ENCODE measurements around the gene CCDC157.
"Not testable (repeated sequence)": the region's sequence is repeated elsewhere in the genome, so short reads cannot be mapped to it uniquely, and the experiment has no call there.

CCDC157 gene

GRCh38 chr22:30398685-30399680, 42.2 kb downstream of the CCDC157 start:
- no peak for DNase-seq
- in situ Hi-C loops (cut with HindIII; ENCODE audit: low pct_ligation_motif_present, low pct_unique_long_range_greater_than_20kb, low sequenced_read_pairs): no loop called here

- no peak for DNase-seq
- in situ Hi-C loops (cut with HindIII; ENCODE audit: low pct_ligation_motif_present, low pct_unique_long_range_greater_than_20kb, low sequenced_read_pairs): no loop called here
Measured at GRCh38 chr22:30399718-30400117, 42.9 kb downstream of the CCDC157 start.

GRCh38 chr22:30400159-30400558, 43.4 kb downstream of the CCDC157 start:
- in situ Hi-C loops (cut with HindIII; ENCODE audit: low pct_ligation_motif_present, low pct_unique_long_range_greater_than_20kb, low sequenced_read_pairs): no loop called here
- DNase-seq: no peak

GRCh38 chr22:30401024-30401423, 44.2 kb downstream of the CCDC157 start:
- DNase-seq; in situ Hi-C loops (cut with HindIII; ENCODE audit: low pct_ligation_motif_present, low pct_unique_long_range_greater_than_20kb, low sequenced_read_pairs): not testable (repeated sequence)

- in situ Hi-C loops (cut with HindIII; ENCODE audit: low pct_ligation_motif_present, low pct_unique_long_range_greater_than_20kb, low sequenced_read_pairs): no loop called here
- DNase-seq: no peak
Measured at GRCh38 chr22:30402028-30402765, 45.4 kb downstream of the CCDC157 start.

GRCh38 chr22:30402766-30403104, 45.9 kb downstream of the CCDC157 start:
- DNase-seq; in situ Hi-C loops (cut with HindIII; ENCODE audit: low pct_ligation_motif_present, low pct_unique_long_range_greater_than_20kb, low sequenced_read_pairs): not testable (repeated sequence)

- no peak for DNase-seq
- in situ Hi-C loops (cut with HindIII; ENCODE audit: low pct_ligation_motif_present, low pct_unique_long_range_greater_than_20kb, low sequenced_read_pairs): no loop called here
Measured at GRCh38 chr22:30404307-30404706, 47.5 kb downstream of the CCDC157 start.

- DNase-seq: no peak
- in situ Hi-C loops (cut with HindIII; ENCODE audit: low pct_ligation_motif_present, low pct_unique_long_range_greater_than_20kb, low sequenced_read_pairs): no loop called here
Measured at GRCh38 chr22:30405731-30406130, 48.9 kb downstream of the CCDC157 start.

GRCh38 chr22:30406400-30406799, 49.6 kb downstream of the CCDC157 start:
- in situ Hi-C loops (cut with HindIII; ENCODE audit: low pct_ligation_motif_present, low pct_unique_long_range_greater_than_20kb, low sequenced_read_pairs): no loop called here
- DNase-seq: no peak

- in situ Hi-C loops (cut with HindIII; ENCODE audit: low pct_ligation_motif_present, low pct_unique_long_range_greater_than_20kb, low sequenced_read_pairs): no loop called here
- peak; percentile 41 for DNase-seq
Measured at GRCh38 chr22:30408388-30409102, 51.7 kb downstream of the CCDC157 start.

GRCh38 chr22:30411780-30412179, 55.0 kb downstream of the CCDC157 start:
- in situ Hi-C loops (cut with HindIII; ENCODE audit: low pct_ligation_motif_present, low pct_unique_long_range_greater_than_20kb, low sequenced_read_pairs): no loop called here
- DNase-seq: no peak

- no peak for DNase-seq
- in situ Hi-C loops (cut with HindIII; ENCODE audit: low pct_ligation_motif_present, low pct_unique_long_range_greater_than_20kb, low sequenced_read_pairs): no loop called here
Measured at GRCh38 chr22:30413001-30413400, 56.2 kb downstream of the CCDC157 start.

- DNase-seq: no peak
- in situ Hi-C loops (cut with HindIII; ENCODE audit: low pct_ligation_motif_present, low pct_unique_long_range_greater_than_20kb, low sequenced_read_pairs): no loop called here
Measured at GRCh38 chr22:30413745-30414524, 57.1 kb downstream of the CCDC157 start.

- in situ Hi-C loops (cut with HindIII; ENCODE audit: low pct_ligation_motif_present, low pct_unique_long_range_greater_than_20kb, low sequenced_read_pairs): no loop called here
- no peak for DNase-seq
Measured at GRCh38 chr22:30414525-30415047, 57.8 kb downstream of the CCDC157 start.

- in situ Hi-C loops (cut with HindIII; ENCODE audit: low pct_ligation_motif_present, low pct_unique_long_range_greater_than_20kb, low sequenced_read_pairs): no loop called here
- DNase-seq: no peak
Measured at GRCh38 chr22:30416403-30416802, 59.6 kb downstream of the CCDC157 start.

- DNase-seq: no peak
- in situ Hi-C loops (cut with HindIII; ENCODE audit: low pct_ligation_motif_present, low pct_unique_long_range_greater_than_20kb, low sequenced_read_pairs): no loop called here
Measured at GRCh38 chr22:30416837-30417236, 60.0 kb downstream of the CCDC157 start.

- in situ Hi-C loops (cut with HindIII; ENCODE audit: low pct_ligation_motif_present, low pct_unique_long_range_greater_than_20kb, low sequenced_read_pairs): no loop called here
- DNase-seq: no peak
Measured at GRCh38 chr22:30420347-30421125, 63.7 kb downstream of the CCDC157 start.

Measured in ACHN (cell line).